HG03378 (cell line): ENCODE data around the gene AKNA.

Source experiments
- ATAC-seq: cut with Tn5 transposase; IDR thresholded peaks from one replicate; pipeline ENCODE4 v1.9.1; 2021; ENCODE audit warnings: mild to moderate bottlenecking, moderate library complexity; ENCODE audit not compliant: unreplicated experiment

AKNA gene

GRCh38 chr9:114418053-114418452, 30.3 kb upstream of the AKNA start:
- no peak for ATAC-seq

GRCh38 chr9:114417511-114417910, 29.7 kb upstream of the AKNA start:
- ATAC-seq: no peak

GRCh38 chr9:114416906-114417305, 29.1 kb upstream of the AKNA start:
- ATAC-seq: no peak

- ATAC-seq: no peak
Measured at GRCh38 chr9:114416290-114416689, 28.5 kb upstream of the AKNA start.

GRCh38 chr9:114414346-114414745, 26.6 kb upstream of the AKNA start:
- ATAC-seq: no peak

- no peak for ATAC-seq
Measured at GRCh38 chr9:114413861-114414301, 26.1 kb upstream of the AKNA start.

- ATAC-seq: no peak
Measured at GRCh38 chr9:114412048-114412683, 24.4 kb upstream of the AKNA start.

- ATAC-seq: no peak
Measured at GRCh38 chr9:114411452-114411851, 23.7 kb upstream of the AKNA start.

GRCh38 chr9:114410910-114411309, 23.1 kb upstream of the AKNA start:
- no peak for ATAC-seq

GRCh38 chr9:114409842-114410241, 22.1 kb upstream of the AKNA start:
- no peak for ATAC-seq

- no peak for ATAC-seq
Measured at GRCh38 chr9:114409103-114409780, 21.5 kb upstream of the AKNA start.

- ATAC-seq: no peak
Measured at GRCh38 chr9:114408645-114409044, 20.9 kb upstream of the AKNA start.

- ATAC-seq: no peak
Measured at GRCh38 chr9:114407889-114408288, 20.1 kb upstream of the AKNA start.

GRCh38 chr9:114406441-114406840, 18.7 kb upstream of the AKNA start:
- ATAC-seq: no peak

GRCh38 chr9:114405294-114406034, 17.7 kb upstream of the AKNA start:
- ATAC-seq: peak; percentile 92

GRCh38 chr9:114404531-114404930, 16.7 kb upstream of the AKNA start:
- no peak for ATAC-seq

GRCh38 chr9:114403153-114403756, 15.5 kb upstream of the AKNA start:
- ATAC-seq: no peak

- ATAC-seq: no peak
Measured at GRCh38 chr9:114401344-114401743, 13.6 kb upstream of the AKNA start.

- ATAC-seq: no peak
Measured at GRCh38 chr9:114400772-114401171, 13.0 kb upstream of the AKNA start.

GRCh38 chr9:114400219-114400618, 12.4 kb upstream of the AKNA start:
- no peak for ATAC-seq

GRCh38 chr9:114399381-114399780, 11.6 kb upstream of the AKNA start:
- no peak for ATAC-seq
